CD4-positive, alpha-beta T cell (primary cell): ENCODE results near the gene AK2. TPM values are rescaled to one million over a fixed set of nuclear protein-coding genes. Genes with fewer than 3 reads are reported as not detected.

Experiments
- ATAC-seq: fragments of 200-7000 bp; cut with Tn5 transposase; one replicate; pipeline ENCODE4 v1.10.0; 2022; ENCODE audit warnings: mild to moderate bottlenecking; ENCODE audit not compliant: poor library complexity
- CTCF ChIA-PET: fragments of 350-600 bp; sonication (Branson Sonifier 250); formaldehyde crosslinking; loops from one replicate; lab custom pipeline; 2021; ENCODE audit warnings: antibody characterized with exemption, inconsistent platforms; lab: Charles Lee
- POLR2A ChIA-PET: fragments of 350-600 bp; sonication (Branson Sonifier 250); formaldehyde crosslinking; loops from one replicate; lab custom pipeline; 2021; ENCODE audit warnings: antibody characterized with exemption, inconsistent platforms; lab: Charles Lee
- DNase-seq, 14 experiments: peaks; one replicate each; pipeline ENCODE4 v3.0.0-alpha.2; 2013 to 2020; ENCODE audit warnings: mixed read lengths in 2 of 14
- H3K27ac ChIP-seq, 2 donors: one replicate each; pipeline versions ENCODE4 v1.5.1 to v1.7.0; 2013; ENCODE audit warnings: low read length in 2 of 2, low read depth in 1 of 2, mild to moderate bottlenecking in 1 of 2
- H3K27me3 ChIP-seq, 2 experiments: 1 replicate in 1 of 2; 2 replicates in 1 of 2; pipeline versions ENCODE4 v1.6.1 to v1.7.0; 2013; ENCODE audit warnings: low read length in 2 of 2, control low read depth in 1 of 2, mild to moderate bottlenecking in 1 of 2, moderate library complexity in 1 of 2; ENCODE audit not compliant: insufficient read depth in 2 of 2, control insufficient read depth in 1 of 2
- H3K36me3 ChIP-seq: one replicate; pipeline ENCODE4 v1.6.1; 2013; ENCODE audit warnings: low read length, control low read depth; ENCODE audit not compliant: insufficient read depth
- H3K4me1 ChIP-seq: one replicate; pipeline ENCODE4 v1.6.1; 2013; ENCODE audit warnings: low read length, control low read depth; ENCODE audit not compliant: insufficient read depth
- H3K4me3 ChIP-seq: one replicate; pipeline ENCODE4 v1.5.1; 2013; ENCODE audit warnings: mild to moderate bottlenecking, low read length, moderate library complexity
- H3K9me3 ChIP-seq, 2 experiments: 1 replicate in 1 of 2; 2 replicates in 1 of 2; pipeline versions ENCODE4 v1.6.1 to v1.7.0; 2013; ENCODE audit warnings: low read length in 2 of 2, mild to moderate bottlenecking in 2 of 2, control low read depth in 1 of 2, moderate library complexity in 1 of 2; ENCODE audit not compliant: control insufficient read depth in 1 of 2, insufficient read depth in 1 of 2
- H3K27ac Mint-ChIP-seq: one replicate; pipeline ENCODE4 v1.8.0; 2020; ENCODE audit warnings: mixed read lengths
- H3K27me3 Mint-ChIP-seq: one replicate; pipeline ENCODE4 v1.8.0; 2021; ENCODE audit warnings: mixed read lengths
- H3K36me3 Mint-ChIP-seq: one replicate; pipeline ENCODE4 v1.8.0; 2021; ENCODE audit warnings: low read depth, mixed read lengths
- H3K4me1 Mint-ChIP-seq: one replicate; pipeline ENCODE4 v1.8.0; 2021; ENCODE audit warnings: low read depth, mixed read lengths
- H3K4me3 Mint-ChIP-seq: one replicate; pipeline ENCODE4 v1.8.0; 2020; ENCODE audit warnings: mild to moderate bottlenecking, mixed read lengths
- H3K9me3 Mint-ChIP-seq: one replicate; pipeline ENCODE4 v1.8.0; 2020; ENCODE audit warnings: mixed read lengths
- CTCF ChIP-seq: fragments of 200-600 bp; IDR thresholded peaks from one replicate; pipeline ENCODE4 v1.8.0; 2022; ENCODE audit warnings: antibody characterized with exemption, mild to moderate bottlenecking
- intact Hi-C, 2 experiments: fragments of 100-400 bp; cut with DNase I in 1 of 2; cut with micrococcal nuclease in 1 of 2; formaldehyde crosslinking; loops; one replicate each; pipeline versions ENCODE4 v1.15.1 to v1.9.0; 2023 to 2025; cut with DNase I, micrococcal nuclease
- total RNA-seq, 174 experiments: library from RNA in 2 of 174; stranded (reverse) in 2 of 174; gene quantifications; one replicate each; pipeline ENCODE4 v1.2.3 and lab custom pipeline; 2021 to 2026

AK2 gene
- total RNA-seq, 2 experiments from 2014 or later = 25.6 to 30.4 TPM

- Histone ChIP-seq H3K36me3 (no peaks in the 10 kb centered on the region), H3K9me3 (no peaks in the 10 kb centered on the region), H3K4me1 (peaks cover 29% of the 10 kb centered on the region), H3K4me3 (no peak overlapping the region), H3K27ac (no peak overlapping the region), H3K27me3 (no peaks in the 10 kb centered on the region)
- no peak for ATAC-seq
- Mint-ChIP-seq H3K4me1 (peaks cover 44% of the 10 kb centered on the region), H3K9me3 (no peaks in the 10 kb centered on the region), H3K4me3 (peak overlapping the region; percentile 94), H3K27me3 (no peaks in the 10 kb centered on the region), H3K36me3 (peaks cover 4% of the 10 kb centered on the region), H3K27ac (no peak overlapping the region)
- POLR2A ChIA-PET = interaction anchor here (1.1 to 3.7 kb wide), 2 partner anchors 44 to 267 kb away, joined by 3 to 44 read pairs; no protein-coding TSS in a partner anchor
- TF ChIP-seq CTCF = no peak
- DNase-seq = no peak
- CTCF ChIA-PET = interaction anchor here (1.0 kb wide), 1 partner anchor 13 kb away, joined by 4 read pairs; no protein-coding TSS in a partner anchor
- intact Hi-C loops = loop anchor here (2.0 to 10.0 kb wide), 8 partner anchors 45 to 390 kb away; partner anchors contain the start of genes RNF19B (in 2 of the 2), AK2 (in 1 of the 2), S100PBP (in 1 of the 2) and YARS1 (in 1 of the 2)
Measured at GRCh38 chr1:33082575-33083108, 46.0 kb upstream of the AK2 start.

- H3K4me3 ChIP-seq = peak overlapping the region; percentile 82
- Mint-ChIP-seq H3K27me3 (no peaks in the 10 kb centered on the region), H3K9me3 (no peaks in the 10 kb centered on the region), H3K4me3 (peak overlapping the region; percentile 94), H3K4me1 (peaks cover 39% of the 10 kb centered on the region), H3K36me3 (peaks cover 4% of the 10 kb centered on the region), H3K27ac (peak overlapping the region; percentile 43)
- peak in 3 of 14 experiments; percentile 16 to 49 (median 34) for DNase-seq
- H3K27me3 ChIP-seq = no peaks in the 10 kb centered on the region
- CTCF ChIA-PET = interaction anchor here (0.7 to 3.0 kb wide), 3 partner anchors 14 to 149 kb away, joined by 4 to 16 read pairs (median 4); no protein-coding TSS in a partner anchor
- H3K9me3 ChIP-seq = no peaks in the 10 kb centered on the region
- H3K36me3 ChIP-seq = no peaks in the 10 kb centered on the region
- intact Hi-C loops = loop anchor here (2.0 to 10.0 kb wide), 11 partner anchors 17 to 391 kb away; partner anchors contain the start of genes AK2 (in 2 of the 2), RNF19B (in 2 of the 2), S100PBP (in 1 of the 2) and TRIM62 (in 1 of the 2)
- no peak for ATAC-seq
- no peak for TF ChIP-seq CTCF
- POLR2A ChIA-PET = interaction anchor here (1.5 to 3.7 kb wide), 3 partner anchors 18 to 100 kb away, joined by 5 to 44 read pairs (median 15); partner anchors contain the start of gene TRIM62
- peak overlapping the region in 1 of 2 donors; percentile 27 for H3K27ac ChIP-seq
- peaks cover 26% of the 10 kb centered on the region for H3K4me1 ChIP-seq
Measured at GRCh38 chr1:33081554-33082305, 45.0 kb upstream of the AK2 start.

GRCh38 chr1:33080885-33081553 lies 44.3 kb upstream of the AK2 start, which contains the start of gene AZIN2:
Gene AZIN2, plus strand, starts transcription at chr1:33081153. Its CDS starts 1,097 bp downstream, at chr1:33082250.
- H3K4me1 Mint-ChIP-seq = peaks cover 36% of the 10 kb centered on the region
- no peak for TF ChIP-seq CTCF
- Histone ChIP-seq H3K4me3 (peak within 1 kb of the TSS; percentile 82), H3K27me3 (no peaks in the 10 kb centered on the region), H3K9me3 (no peaks in the 10 kb centered on the region), H3K27ac (peak within 1 kb of the TSS in 1 of 2 donors; percentile 27), H3K36me3 (no peaks in the 10 kb centered on the region), H3K4me1 (peaks cover 23% of the 10 kb centered on the region)
- DNase-seq (peak; percentile 95 to 100 (median 97)), ATAC-seq (peak; percentile 99)
- H3K27ac Mint-ChIP-seq = peak within 1 kb of the TSS; percentile 81
- H3K27me3 Mint-ChIP-seq = no peaks in the 10 kb centered on the region
- ChIA-PET POLR2A (interaction anchor here (1.1 to 3.7 kb wide), 6 partner anchors 18 to 127 kb away, joined by 3 to 44 read pairs (median 8); partner anchors contain the start of genes RNF19B and TRIM62), CTCF (interaction anchor here (0.6 to 3.0 kb wide), 3 partner anchors 46 to 148 kb away, joined by 4 to 16 read pairs (median 5); no protein-coding TSS in a partner anchor)
- intact Hi-C loops = loop anchor here (2.0 to 10.0 kb wide), 10 partner anchors 18 to 391 kb away; partner anchors contain the start of genes AK2 (in 2 of the 2), RNF19B (in 1 of the 2), S100PBP (in 1 of the 2) and TRIM62 (in 1 of the 2)
- H3K36me3 Mint-ChIP-seq = peaks cover 4% of the 10 kb centered on the region
- H3K4me3 Mint-ChIP-seq = peak within 1 kb of the TSS; percentile 94
- no peaks in the 10 kb centered on the region for H3K9me3 Mint-ChIP-seq
